ENCODE data around the gene ZFR2.

DNA sequence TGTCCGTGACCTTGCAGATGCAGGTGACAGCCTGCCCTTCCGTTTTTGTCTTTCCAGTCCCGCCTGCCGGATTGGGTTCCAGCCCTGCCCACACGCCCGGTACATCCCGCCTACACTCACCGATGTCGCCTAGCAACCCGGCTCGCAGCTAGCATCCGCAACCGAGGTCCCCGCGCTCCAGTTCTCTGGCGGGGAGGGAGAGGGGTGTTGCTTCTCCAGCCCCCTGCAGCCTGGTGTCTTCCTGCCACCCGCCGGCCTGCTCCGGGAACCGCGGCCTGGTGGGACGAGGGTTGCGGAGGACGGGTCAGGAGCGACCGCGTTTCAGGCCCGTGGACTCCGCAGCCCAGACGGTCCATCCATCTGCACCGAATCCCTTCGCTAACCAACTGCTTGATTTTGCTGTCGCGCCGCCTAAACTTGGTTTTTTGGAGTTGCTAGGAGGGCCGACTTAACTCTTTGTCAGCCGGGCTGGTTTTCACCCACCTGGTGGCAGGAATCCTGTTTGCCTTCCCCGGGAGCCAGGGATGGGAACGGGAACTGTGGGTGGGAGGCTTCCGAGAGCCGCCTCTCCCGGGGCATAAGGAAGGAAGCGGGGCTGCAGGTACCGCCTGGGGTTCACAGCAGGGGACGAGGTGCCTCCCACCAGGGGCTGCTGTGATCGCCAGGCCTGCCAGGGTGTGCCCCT, 67.3 kb downstream of the ZFR2 start:
- TF ChIP-seq EZH2 (IDR thresholded peaks at IDR 0.05; ENCODE audit: low read length, unreplicated experiment) = no peak
- no peak for TF ChIP-seq CTCF (conservative IDR thresholded peaks at IDR 0.05; ENCODE audit: low read depth, low read length)
- no peak for TF ChIP-seq EZH2phosphoT487 (IDR thresholded peaks at IDR 0.05; ENCODE audit: borderline replicate concordance, low read length)
